Osteoblast (primary cell): ENCODE data around the gene NFAT5. TPM values are rescaled to one million over a fixed set of nuclear protein-coding genes. Genes with fewer than 3 reads are reported as not detected.

Source experiments
- DNase-seq: peaks from one replicate; pipeline ENCODE4 v3.0.0; 2011; ENCODE audit warnings: low spot score, mixed read lengths; ENCODE audit not compliant: insufficient read length; ENCODE audit errors: missing footprints
- H2AFZ ChIP-seq: 2 replicates; pipeline ENCODE4 v1.6.0; 2011; ENCODE audit warnings: mild to moderate bottlenecking, low read length
- H3K27ac ChIP-seq: 2 replicates; pipeline ENCODE4 v1.5.1; 2011; ENCODE audit warnings: mild to moderate bottlenecking, low read depth, low read length, moderate library complexity
- H3K27me3 ChIP-seq: 2 replicates; pipeline ENCODE4 v1.6.0; 2012; ENCODE audit warnings: mild to moderate bottlenecking, control low read depth, inconsistent platforms, low read length, moderate library complexity; ENCODE audit not compliant: insufficient read depth
- H3K36me3 ChIP-seq: 2 replicates; pipeline ENCODE4 v1.5.1; 2011; ENCODE audit warnings: mild to moderate bottlenecking, low read length, control low read depth, moderate library complexity; ENCODE audit not compliant: insufficient read depth
- H3K4me1 ChIP-seq: 2 replicates; pipeline ENCODE4 v1.5.1; 2011; ENCODE audit warnings: mild to moderate bottlenecking, low read length, control low read depth, moderate library complexity; ENCODE audit not compliant: insufficient read depth
- H3K4me2 ChIP-seq: 2 replicates; pipeline ENCODE4 v1.6.0; 2011; ENCODE audit warnings: mild to moderate bottlenecking, low read length; ENCODE audit not compliant: insufficient read depth
- H3K4me3 ChIP-seq: fragments of 200-600 bp; sonication (generic); 3 replicates; pipeline ENCODE4 v1.5.1; 2012; ENCODE audit warnings: mild to moderate bottlenecking, low read length, inconsistent platforms; ENCODE audit not compliant: insufficient read depth
- H3K79me2 ChIP-seq: 2 replicates; pipeline ENCODE4 v1.6.0; 2012; ENCODE audit warnings: mild to moderate bottlenecking, low read length, control low read depth, inconsistent platforms; ENCODE audit not compliant: insufficient read depth
- H3K9me3 ChIP-seq: 2 replicates; pipeline ENCODE4 v1.5.1; 2011; ENCODE audit warnings: low read depth, low read length, control low read depth
- H4K20me1 ChIP-seq: 2 replicates; pipeline ENCODE4 v1.6.0; 2012; ENCODE audit warnings: mild to moderate bottlenecking, low read length, control low read depth; ENCODE audit not compliant: insufficient read depth
- total RNA-seq: library from RNA; depleted of rRNA; stranded (reverse); fragments of >200 nt; gene quantifications from 2 replicates; pipeline ENCODE4 v1.2.3, GENCODE V29; 2012
- TF ChIP-seq, protein P1 (sequence below): IDR thresholded peaks from 2 replicates; pipeline ENCODE4 v1.5.1; 2011; ENCODE audit warnings: mild to moderate bottlenecking, low read depth, low read length, moderate library complexity; ENCODE audit errors: extremely low read depth

The NFAT5 gene
- total RNA-seq, 1 donor, result 29.3 TPM

GRCh38 chr16:69701866-69702265, 136.1 kb downstream of the NFAT5 start:
- Histone ChIP-seq H3K4me3 (no peak overlapping the region), H3K4me1 (peaks cover 14% of the 10 kb centered on the region), H3K9me3 (no peaks in the 10 kb centered on the region), H3K4me2 (no peak overlapping the region), H3K27ac (no peak overlapping the region), H3K36me3 (peaks cover 23% of the 10 kb centered on the region), H4K20me1 (no peaks in the 10 kb centered on the region), H3K27me3 (no peaks in the 10 kb centered on the region), H3K79me2 (peaks cover 22% of the 10 kb centered on the region), H2AFZ (no peak overlapping the region)
- TF ChIP-seq, protein P1, sequence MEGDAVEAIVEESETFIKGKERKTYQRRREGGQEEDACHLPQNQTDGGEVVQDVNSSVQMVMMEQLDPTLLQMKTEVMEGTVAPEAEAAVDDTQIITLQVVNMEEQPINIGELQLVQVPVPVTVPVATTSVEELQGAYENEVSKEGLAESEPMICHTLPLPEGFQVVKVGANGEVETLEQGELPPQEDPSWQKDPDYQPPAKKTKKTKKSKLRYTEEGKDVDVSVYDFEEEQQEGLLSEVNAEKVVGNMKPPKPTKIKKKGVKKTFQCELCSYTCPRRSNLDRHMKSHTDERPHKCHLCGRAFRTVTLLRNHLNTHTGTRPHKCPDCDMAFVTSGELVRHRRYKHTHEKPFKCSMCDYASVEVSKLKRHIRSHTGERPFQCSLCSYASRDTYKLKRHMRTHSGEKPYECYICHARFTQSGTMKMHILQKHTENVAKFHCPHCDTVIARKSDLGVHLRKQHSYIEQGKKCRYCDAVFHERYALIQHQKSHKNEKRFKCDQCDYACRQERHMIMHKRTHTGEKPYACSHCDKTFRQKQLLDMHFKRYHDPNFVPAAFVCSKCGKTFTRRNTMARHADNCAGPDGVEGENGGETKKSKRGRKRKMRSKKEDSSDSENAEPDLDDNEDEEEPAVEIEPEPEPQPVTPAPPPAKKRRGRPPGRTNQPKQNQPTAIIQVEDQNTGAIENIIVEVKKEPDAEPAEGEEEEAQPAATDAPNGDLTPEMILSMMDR, result no peak
- DNase-seq, result no peak

DNA sequence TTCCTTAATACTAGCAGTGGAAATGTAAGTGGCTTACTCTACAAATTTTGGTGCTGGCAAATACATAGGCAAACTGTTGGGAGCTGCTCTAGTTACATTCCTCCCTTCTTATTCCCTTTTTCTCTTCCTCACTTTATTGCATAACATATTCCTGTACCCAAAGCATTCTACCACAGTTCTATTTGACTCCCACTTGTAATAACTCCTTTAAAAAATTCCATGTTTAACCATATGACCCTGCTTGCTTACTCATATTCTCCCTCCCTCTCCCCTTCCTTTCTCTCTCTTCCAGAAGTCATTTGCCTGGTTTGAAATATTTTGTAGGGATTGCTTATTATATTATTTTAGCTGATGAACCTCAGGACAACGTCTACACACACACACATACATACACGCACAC, 137.9 kb downstream of the NFAT5 start:
- Histone ChIP-seq H4K20me1 (no peaks in the 10 kb centered on the region), H3K4me1 (peaks cover 14% of the 10 kb centered on the region), H3K4me3 (no peak overlapping the region), H3K4me2 (no peak overlapping the region), H3K9me3 (no peaks in the 10 kb centered on the region), H3K36me3 (peaks cover 27% of the 10 kb centered on the region), H3K27ac (no peak overlapping the region), H3K79me2 (peaks cover 13% of the 10 kb centered on the region), H2AFZ (no peak overlapping the region), H3K27me3 (no peaks in the 10 kb centered on the region)
- TF ChIP-seq, protein P1, result no peak
- DNase-seq, result no peak

DNA sequence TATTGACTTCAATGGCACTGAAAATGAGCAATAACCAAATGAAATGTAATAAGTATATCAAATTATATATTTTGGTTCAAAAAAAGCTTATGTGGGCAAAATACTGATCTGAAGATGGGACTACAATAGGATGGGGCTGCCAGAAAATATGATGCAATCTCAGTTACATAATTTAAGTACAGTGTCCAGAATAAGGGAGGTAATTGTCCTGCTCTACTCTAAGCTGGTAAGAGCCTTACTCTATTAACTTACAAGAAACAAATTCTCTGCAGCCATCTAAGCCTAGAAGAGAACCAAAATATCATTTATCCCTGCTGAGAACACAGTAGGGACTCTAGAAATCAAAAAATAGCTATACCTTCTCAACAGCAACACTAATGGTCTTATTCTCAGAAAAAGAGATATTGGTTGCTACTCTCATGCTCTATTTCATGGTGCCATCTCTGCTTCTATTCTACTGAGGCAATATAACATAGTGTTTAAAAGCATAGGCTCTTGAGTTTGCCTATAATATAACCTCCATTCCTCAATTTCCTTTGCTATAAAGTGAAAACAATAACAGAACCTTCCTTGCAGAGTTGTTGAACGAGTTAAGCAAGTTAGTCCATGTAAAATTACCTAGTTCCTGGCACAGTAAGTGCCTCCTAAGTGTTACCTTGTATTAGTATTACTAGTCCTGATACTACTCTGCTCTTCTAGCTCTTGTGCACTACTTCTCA, 140.6 kb downstream of the NFAT5 start:
- Histone ChIP-seq H3K4me2 (no peak overlapping the region), H4K20me1 (no peaks in the 10 kb centered on the region), H3K27me3 (no peaks in the 10 kb centered on the region), H3K79me2 (peaks cover 8% of the 10 kb centered on the region), H3K9me3 (no peaks in the 10 kb centered on the region), H3K36me3 (peaks cover 42% of the 10 kb centered on the region), H3K4me1 (peaks cover 29% of the 10 kb centered on the region), H2AFZ (no peak overlapping the region), H3K27ac (peak overlapping the region; percentile 7), H3K4me3 (no peak overlapping the region)
- DNase-seq, result peak; percentile 21
- TF ChIP-seq, protein P1, result no peak

- no peak for DNase-seq
- H3K27ac ChIP-seq, result no peak overlapping the region
- H3K27me3 ChIP-seq, result no peaks in the 10 kb centered on the region
- H3K4me3 ChIP-seq, result no peak overlapping the region
- no peaks in the 10 kb centered on the region for H4K20me1 ChIP-seq
- H3K4me2 ChIP-seq, result no peak overlapping the region
- peaks cover 29% of the 10 kb centered on the region for H3K4me1 ChIP-seq
- no peak overlapping the region for H2AFZ ChIP-seq
- H3K79me2 ChIP-seq, result peaks cover 4% of the 10 kb centered on the region
- H3K9me3 ChIP-seq, result no peaks in the 10 kb centered on the region
- H3K36me3 ChIP-seq, result peaks cover 42% of the 10 kb centered on the region
- TF ChIP-seq, protein P1, result no peak
Observed at GRCh38 chr16:69706975-69707340, 141.2 kb downstream of the NFAT5 start.
